Measurements from ENCODE around the gene ATCAY. TPM values are rescaled to one million over a fixed set of nuclear protein-coding genes. Genes with fewer than 3 reads are reported as not detected.

The ATCAY gene
- total RNA-seq, 1 donor from 2014 or later = not detected

DNA sequence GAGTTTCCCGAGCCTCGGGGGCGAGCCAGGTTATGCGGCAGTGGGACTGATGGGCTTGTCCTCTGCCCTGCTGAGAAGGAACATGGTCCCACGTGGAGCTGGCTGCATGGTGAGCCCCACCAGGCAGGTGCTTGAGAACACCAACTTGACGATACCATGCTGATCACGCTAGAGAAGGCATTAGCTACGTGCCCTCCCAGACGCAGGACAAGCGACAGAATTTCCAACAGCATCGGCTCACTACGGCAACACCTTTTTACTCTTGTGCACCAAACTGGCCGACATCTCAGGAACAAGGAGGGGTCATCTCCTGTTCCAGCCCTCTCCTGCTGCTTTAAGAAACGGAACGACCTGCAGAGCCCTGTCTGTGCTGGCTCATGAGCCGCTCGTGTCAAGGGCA, 20.0 kb upstream of the ATCAY start:
- H3K4me3 ChIP-seq = no peak overlapping the region
- ATAC-seq (no peak), DNase-seq (no peak)
- H3K27ac ChIP-seq = no peak overlapping the region
- intact Hi-C loops (cut with DNase I) = no loop called here
- H3K9me3 ChIP-seq = no peaks in the 10 kb centered on the region
- H3K36me3 ChIP-seq = no peaks in the 10 kb centered on the region
- no peaks in the 10 kb centered on the region for H3K4me1 ChIP-seq
- TF ChIP-seq, protein P1, sequence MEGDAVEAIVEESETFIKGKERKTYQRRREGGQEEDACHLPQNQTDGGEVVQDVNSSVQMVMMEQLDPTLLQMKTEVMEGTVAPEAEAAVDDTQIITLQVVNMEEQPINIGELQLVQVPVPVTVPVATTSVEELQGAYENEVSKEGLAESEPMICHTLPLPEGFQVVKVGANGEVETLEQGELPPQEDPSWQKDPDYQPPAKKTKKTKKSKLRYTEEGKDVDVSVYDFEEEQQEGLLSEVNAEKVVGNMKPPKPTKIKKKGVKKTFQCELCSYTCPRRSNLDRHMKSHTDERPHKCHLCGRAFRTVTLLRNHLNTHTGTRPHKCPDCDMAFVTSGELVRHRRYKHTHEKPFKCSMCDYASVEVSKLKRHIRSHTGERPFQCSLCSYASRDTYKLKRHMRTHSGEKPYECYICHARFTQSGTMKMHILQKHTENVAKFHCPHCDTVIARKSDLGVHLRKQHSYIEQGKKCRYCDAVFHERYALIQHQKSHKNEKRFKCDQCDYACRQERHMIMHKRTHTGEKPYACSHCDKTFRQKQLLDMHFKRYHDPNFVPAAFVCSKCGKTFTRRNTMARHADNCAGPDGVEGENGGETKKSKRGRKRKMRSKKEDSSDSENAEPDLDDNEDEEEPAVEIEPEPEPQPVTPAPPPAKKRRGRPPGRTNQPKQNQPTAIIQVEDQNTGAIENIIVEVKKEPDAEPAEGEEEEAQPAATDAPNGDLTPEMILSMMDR (IDR thresholded peaks at IDR 0.05) = no peak
- H3K27me3 ChIP-seq = no peaks in the 10 kb centered on the region

DNA sequence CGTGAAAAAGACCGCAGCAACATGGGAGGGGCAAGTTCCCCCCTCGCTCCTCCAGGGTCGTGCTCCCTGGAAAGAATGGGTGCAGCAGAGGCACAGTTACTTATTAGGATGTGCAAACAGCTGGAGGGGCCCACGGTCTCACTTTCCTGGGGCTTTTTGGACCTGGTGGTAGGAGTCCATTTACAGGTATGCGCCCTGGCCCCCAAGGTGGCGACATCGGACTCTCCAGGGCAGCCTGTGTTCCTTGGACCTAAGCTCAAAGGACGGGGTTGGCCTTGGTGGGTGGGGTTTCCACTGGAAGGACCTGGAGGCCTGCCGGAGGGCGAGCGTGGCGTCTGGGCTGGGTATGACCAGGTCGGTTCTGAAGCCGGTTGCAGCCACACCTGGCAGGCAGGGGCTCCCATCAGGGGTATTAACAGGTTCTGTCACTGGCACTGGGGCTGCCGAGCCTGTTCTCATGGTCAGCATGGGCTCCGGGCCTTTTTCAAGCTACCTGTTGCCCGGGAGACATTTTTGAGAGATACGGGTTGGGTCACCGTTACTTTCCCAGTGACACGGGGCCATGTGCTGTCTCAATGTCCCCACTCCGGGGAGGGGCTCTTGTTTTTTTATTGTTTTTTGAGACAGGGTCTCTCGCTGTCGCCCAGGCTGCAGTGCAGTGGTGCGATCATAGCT, 17.5 kb upstream of the ATCAY start:
- no peak overlapping the region for H3K4me3 ChIP-seq
- TF ChIP-seq, protein P1 (IDR thresholded peaks at IDR 0.05) = no peak
- H3K27ac ChIP-seq = no peak overlapping the region
- no peaks in the 10 kb centered on the region for H3K4me1 ChIP-seq
- ATAC-seq (no peak), DNase-seq (no peak)
- no peaks in the 10 kb centered on the region for H3K9me3 ChIP-seq
- H3K36me3 ChIP-seq = no peaks in the 10 kb centered on the region
- intact Hi-C loops (cut with DNase I) = no loop called here
- H3K27me3 ChIP-seq = peaks cover 17% of the 10 kb centered on the region

DNA sequence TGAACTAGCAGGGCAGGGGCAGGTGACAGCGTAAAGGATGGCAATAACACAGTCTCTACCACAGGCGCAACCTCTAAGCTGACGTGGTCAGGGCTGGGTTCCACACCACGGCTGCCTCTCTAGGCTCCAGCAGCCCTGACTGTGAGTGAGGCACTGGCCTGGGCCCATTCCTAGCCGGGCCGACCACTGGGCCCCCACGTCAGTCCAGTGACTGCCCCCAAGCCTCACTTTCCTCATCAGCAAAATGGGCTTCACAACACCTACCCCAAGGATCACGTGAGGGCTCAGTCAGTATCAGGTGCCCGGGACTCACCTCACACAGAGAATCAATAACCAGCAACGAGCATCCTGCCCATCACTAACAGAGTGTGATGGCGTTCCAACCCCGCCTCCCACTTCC, 16.8 kb upstream of the ATCAY start:
- TF ChIP-seq, protein P1 (IDR thresholded peaks at IDR 0.05) = no peak
- H3K27me3 ChIP-seq = peaks cover 24% of the 10 kb centered on the region
- DNase-seq (no peak), ATAC-seq (no peak)
- intact Hi-C loops (cut with DNase I) = no loop called here
- H3K27ac ChIP-seq = no peak overlapping the region
- H3K4me3 ChIP-seq = no peak overlapping the region
- no peaks in the 10 kb centered on the region for H3K4me1 ChIP-seq
- H3K9me3 ChIP-seq = no peaks in the 10 kb centered on the region
- no peaks in the 10 kb centered on the region for H3K36me3 ChIP-seq

DNA sequence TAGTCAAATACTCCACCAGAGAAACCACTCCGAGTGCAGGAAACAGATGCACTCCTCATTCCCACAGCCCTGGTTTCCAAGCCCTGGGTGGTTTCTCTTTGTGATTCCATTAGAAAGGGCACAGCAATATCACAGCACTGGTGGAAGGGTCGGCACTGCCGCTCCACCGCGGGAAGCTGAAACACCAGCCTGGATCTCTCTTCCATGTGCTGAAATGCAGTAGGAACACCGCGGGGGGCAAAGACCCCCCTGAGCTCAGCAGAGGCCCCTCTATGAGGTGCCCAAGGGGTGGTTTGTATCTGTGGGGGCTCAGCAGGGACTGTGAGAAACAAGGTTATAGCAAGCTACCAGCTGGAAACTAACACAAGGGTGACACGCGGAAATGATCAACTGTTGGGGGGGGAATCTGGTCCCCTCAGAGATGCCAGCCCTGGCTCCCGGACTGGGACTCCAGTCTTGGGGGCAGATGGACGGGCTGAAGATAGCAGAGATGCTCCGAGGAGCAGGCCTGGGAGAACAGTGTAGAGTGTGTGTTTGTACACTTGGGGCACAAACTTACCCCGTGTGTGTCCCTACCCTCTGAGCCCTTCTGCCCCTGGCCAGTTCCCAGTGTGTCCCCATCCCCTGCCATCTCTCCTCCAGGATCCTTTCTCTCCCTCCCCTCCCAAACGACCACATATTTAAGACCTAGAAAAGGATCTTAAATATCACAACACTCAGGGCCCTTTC, 13.4 kb upstream of the ATCAY start:
- no peaks in the 10 kb centered on the region for H3K4me1 ChIP-seq
- peaks cover 40% of the 10 kb centered on the region for H3K27me3 ChIP-seq
- no peak for ATAC-seq
- TF ChIP-seq, protein P1 (IDR thresholded peaks at IDR 0.05) = no peak
- H3K27ac ChIP-seq = no peak overlapping the region
- intact Hi-C loops (cut with DNase I) = no loop called here
- no peak for DNase-seq
- H3K4me3 ChIP-seq = no peak overlapping the region
- no peaks in the 10 kb centered on the region for H3K36me3 ChIP-seq
- H3K9me3 ChIP-seq = no peaks in the 10 kb centered on the region

DNA sequence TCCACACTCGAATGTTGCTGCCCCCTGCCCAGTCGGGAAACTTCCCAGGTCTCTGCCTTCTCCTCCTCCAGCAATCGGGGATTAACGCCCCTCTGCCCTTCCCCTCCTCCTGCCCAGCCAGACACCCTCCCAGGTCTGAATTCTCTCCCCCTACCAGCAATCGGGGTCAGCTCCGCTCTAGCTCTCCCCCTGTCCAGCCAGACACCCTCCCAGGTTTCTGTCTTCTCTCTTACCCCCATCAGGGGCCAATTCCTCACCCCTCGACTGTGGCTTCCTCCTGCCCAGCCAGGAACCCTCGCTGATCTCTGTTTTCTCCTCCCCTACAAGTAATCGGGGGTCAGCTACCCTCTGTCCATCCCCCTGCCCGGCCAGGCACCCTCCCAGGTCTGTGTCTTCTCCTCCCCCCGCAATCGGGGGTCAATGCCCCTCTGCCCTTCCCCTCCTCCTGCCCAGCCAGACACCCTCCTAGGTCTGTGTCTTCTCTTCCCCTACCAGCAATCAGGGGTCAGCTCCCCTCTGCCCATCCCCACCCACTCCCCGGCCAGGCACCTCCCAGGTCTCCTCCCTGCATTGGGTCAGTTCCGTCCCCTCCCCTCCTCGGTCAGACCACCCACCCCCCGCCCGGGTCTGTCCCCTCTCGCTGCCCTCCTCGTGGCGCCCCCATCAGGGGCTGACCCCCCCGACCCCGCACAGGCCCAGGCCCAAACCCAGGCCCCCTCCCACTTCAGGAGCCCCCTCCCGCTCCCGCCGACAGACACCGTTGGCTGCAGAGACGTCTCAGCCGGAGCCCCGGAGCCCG, 12.3 kb upstream of the ATCAY start:
- TF ChIP-seq, protein P1 (IDR thresholded peaks at IDR 0.05) = no peak

More for the DNA sequence above, 12.3 kb upstream of the ATCAY start:
- H3K36me3 ChIP-seq = no peaks in the 10 kb centered on the region
- peak; percentile 9 for ATAC-seq
- H3K27me3 ChIP-seq = peaks cover 48% of the 10 kb centered on the region
- intact Hi-C loops (cut with DNase I) = no loop called here
- H3K4me1 ChIP-seq = no peaks in the 10 kb centered on the region
- no peak for DNase-seq
- no peak overlapping the region for H3K4me3 ChIP-seq
- H3K9me3 ChIP-seq = no peaks in the 10 kb centered on the region
- no peak overlapping the region for H3K27ac ChIP-seq

All from upper lobe of right lung (tissue), 1 donor.